Esophagus squamous epithelium (tissue), 5 donors: ENCODE data around the gene CD70. TPM values are rescaled to one million over a fixed set of nuclear protein-coding genes. Genes with fewer than 3 reads are reported as not detected.
"Not testable (repeated sequence)": the region's sequence is repeated elsewhere in the genome, so short reads cannot be mapped to it uniquely, and the experiment has no call there.

ENCODE experiments used
- DNase-seq: peaks from one replicate; lab custom pipeline; 2025; lab: John Stamatoyannopoulos, UW
- H3K27ac ChIP-seq, 4 donors: fragments of 200-600 bp; sonication (generic); one replicate each; pipeline ENCODE4 v1.5.1; 2016 to 2019; ENCODE audit warnings: mild to moderate bottlenecking in 1 of 4
- H3K27me3 ChIP-seq, 4 donors: fragments of 200-600 bp; sonication (generic); 1 replicate in 3 of 4; 2 replicates in 1 of 4; pipeline versions ENCODE4 v1.5.1 to v1.6.0; 2017 to 2021; ENCODE audit warnings: antibody characterized with exemption in 1 of 4
- H3K36me3 ChIP-seq, 3 donors: fragments of 200-600 bp; sonication (generic); one replicate each; pipeline ENCODE4 v1.5.1; 2016 to 2019
- H3K4me1 ChIP-seq, 3 donors: fragments of 200-600 bp; sonication (generic); one replicate each; pipeline ENCODE4 v1.5.1; 2017 to 2019
- H3K4me3 ChIP-seq, 4 donors: fragments of 200-600 bp; sonication (generic); 1 replicate in 3 of 4; 2 replicates in 1 of 4; pipeline ENCODE4 v1.5.1; 2016 to 2019; ENCODE audit warnings: mild to moderate bottlenecking in 2 of 4, moderate library complexity in 1 of 4
- H3K9me3 ChIP-seq, 3 donors: fragments of 200-600 bp; sonication (generic); one replicate each; pipeline ENCODE4 v1.5.1; 2016 to 2019
- POLR2A ChIP-seq, 4 donors: fragments of 450-650 bp; IDR thresholded peaks; one replicate each; pipeline ENCODE4 v1.6.1; 2017; ENCODE audit warnings: antibody characterized with exemption in 4 of 4, mild to moderate bottlenecking in 4 of 4, moderate library complexity in 3 of 4
- whole genome bisulfite sequencing, 2 donors: methylation state at CpG; one replicate each; pipeline ENCODE4 v1.1.5; 2018; 5-methylcytosine and 5-hydroxymethylcytosine counted together
- intact Hi-C: fragments of 100-400 bp; cut with DNase I; formaldehyde crosslinking; loops from one replicate; pipeline ENCODE4 v1.15.0; 2022
- total RNA-seq, 4 donors: library from RNA; depleted of rRNA; stranded (reverse); fragments of >200 nt; gene quantifications; one replicate each; pipeline ENCODE4 v1.1.0, GENCODE V29; 2016
- TF ChIP-seq, protein P1 (sequence below), 6 experiments: fragments of 450-650 bp in 4 of 6; fragments of 200-600 bp in 2 of 6; sonication (generic) in 2 of 6; IDR thresholded peaks; one replicate each; pipeline ENCODE4 v1.5.1; 2016 to 2019; ENCODE audit warnings: antibody characterized with exemption in 6 of 6, mild to moderate bottlenecking in 4 of 6, moderate library complexity in 4 of 6
- donor health status: DM: yes; HTN: yes; CAD: no.

The CD70 gene
- total RNA-seq, 4 donors from 2014 or later: 4.0 TPM; not detected in 3

DNA sequence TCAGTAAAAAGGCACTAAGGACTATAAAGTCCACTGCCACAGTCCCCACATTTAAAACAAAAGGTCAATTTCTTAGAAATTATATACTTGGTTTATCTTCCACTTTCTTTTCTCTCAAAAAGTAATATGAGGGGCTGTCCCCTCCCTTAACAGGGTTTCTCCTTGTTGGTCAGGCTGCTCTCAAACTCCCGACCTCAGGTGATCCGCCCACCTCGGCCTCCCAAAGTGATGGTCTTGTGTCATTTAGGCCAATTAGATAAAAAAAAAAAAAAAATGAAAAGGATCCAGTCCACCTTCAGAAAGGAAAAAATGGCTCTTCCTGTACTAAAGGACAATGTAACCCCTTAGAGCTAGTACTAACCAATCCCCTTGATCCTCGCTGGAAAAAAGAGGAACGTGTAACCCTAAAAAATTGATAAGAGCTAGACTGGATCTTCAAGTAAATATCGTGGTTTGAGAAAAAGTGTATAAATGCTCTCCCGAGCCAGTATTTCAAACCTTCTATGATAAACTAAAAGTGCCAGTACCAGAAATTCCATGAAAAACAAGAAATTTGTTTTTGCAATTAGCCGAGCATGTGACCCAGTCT is 9.0 kb upstream of the CD70 start:
- Histone ChIP-seq H3K4me1 (peaks cover 0 to 8% (median 0%) of the 10 kb centered on the region in 3 donors), H3K9me3 (no peaks in the 10 kb centered on the region), H3K27me3 (peaks cover 0 to 11% (median 0%) of the 10 kb centered on the region in 4 donors), H3K27ac (no peak overlapping the region), H3K36me3 (no peaks in the 10 kb centered on the region), H3K4me3 (no peak overlapping the region)
- no peak for TF ChIP-seq POLR2A (IDR thresholded peaks at IDR 0.05)
- TF ChIP-seq, protein P1, sequence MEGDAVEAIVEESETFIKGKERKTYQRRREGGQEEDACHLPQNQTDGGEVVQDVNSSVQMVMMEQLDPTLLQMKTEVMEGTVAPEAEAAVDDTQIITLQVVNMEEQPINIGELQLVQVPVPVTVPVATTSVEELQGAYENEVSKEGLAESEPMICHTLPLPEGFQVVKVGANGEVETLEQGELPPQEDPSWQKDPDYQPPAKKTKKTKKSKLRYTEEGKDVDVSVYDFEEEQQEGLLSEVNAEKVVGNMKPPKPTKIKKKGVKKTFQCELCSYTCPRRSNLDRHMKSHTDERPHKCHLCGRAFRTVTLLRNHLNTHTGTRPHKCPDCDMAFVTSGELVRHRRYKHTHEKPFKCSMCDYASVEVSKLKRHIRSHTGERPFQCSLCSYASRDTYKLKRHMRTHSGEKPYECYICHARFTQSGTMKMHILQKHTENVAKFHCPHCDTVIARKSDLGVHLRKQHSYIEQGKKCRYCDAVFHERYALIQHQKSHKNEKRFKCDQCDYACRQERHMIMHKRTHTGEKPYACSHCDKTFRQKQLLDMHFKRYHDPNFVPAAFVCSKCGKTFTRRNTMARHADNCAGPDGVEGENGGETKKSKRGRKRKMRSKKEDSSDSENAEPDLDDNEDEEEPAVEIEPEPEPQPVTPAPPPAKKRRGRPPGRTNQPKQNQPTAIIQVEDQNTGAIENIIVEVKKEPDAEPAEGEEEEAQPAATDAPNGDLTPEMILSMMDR (IDR thresholded peaks at IDR 0.05): no peak
- intact Hi-C loops: no loop called here
- DNase-seq: no peak
- 76 to 85% methylated on average over 8 of the region's 8 CpGs for WGBS, 2 donors

DNA sequence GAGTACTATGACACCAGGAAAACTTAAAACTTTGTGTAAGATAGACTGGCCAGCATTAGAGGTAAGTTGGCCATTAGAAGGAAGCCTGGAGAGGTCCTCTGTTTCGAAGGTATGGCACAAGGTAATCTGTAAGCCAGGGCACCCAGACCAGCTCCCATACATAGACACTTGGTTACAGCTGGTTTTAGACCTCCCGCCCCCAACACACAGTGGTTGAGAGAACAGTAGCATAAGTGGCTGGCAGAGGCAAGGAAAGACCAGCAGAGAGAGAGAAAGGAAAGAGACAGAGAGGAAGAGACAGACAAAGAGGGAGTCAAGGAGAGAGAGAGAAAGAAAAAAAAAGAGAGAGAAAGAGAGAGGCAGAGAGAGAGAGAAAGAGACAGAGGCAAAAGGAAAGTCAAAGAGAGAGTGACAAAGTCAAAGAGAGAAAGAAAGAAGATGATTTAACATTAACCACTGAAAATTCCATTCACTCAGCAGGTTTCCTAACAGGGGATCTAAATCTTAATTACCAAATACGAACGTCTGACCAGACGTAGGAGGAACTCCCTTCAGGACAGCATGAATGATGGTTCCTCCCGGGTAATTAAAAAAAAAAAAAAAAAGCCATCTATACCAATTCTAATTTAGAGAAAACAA is 7.4 kb upstream of the CD70 start:
- H3K4me1 ChIP-seq, H3K36me3 ChIP-seq: not testable (repeated sequence)

DNA sequence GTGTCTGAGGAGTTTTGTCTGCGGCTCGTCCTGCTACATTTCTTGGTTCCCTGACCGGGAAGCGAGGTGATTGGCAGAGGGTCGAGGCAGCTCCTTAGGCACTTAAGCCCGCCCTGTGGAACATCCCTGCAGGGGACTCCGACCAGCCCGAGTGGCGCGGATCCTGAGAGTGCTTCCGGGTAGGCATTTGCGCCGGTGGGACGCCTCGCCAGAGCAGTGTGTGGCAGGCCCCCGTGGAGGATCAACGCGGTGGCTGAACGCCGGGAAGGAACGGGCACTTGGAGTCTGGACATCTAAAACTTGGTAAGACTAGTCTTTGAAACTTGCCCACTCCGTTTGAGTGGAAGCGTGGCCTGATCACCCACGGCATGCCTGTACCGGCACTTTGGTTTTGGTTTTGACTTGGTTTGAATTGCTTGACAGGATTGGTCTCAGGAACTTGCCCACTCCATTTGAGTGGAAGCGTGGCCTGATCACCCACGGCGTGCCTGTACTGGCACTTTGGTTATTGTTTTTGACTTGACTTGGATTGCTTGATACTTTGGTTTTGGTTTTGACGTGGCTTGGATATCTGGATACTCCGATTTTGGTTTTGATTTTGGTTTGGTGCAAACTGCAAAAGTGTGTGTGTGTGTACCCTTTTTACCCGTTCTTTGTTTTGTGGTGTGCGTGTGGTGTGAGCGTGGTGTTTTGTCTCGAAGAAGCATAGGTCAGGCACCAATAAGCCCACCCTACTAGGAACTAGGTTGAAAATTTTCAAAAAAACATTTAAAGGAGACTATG is 6.7 kb upstream of the CD70 start:
- H3K4me3 ChIP-seq, DNase-seq, H3K36me3 ChIP-seq, H3K4me1 ChIP-seq, H3K9me3 ChIP-seq, H3K27ac ChIP-seq, intact Hi-C loops: not testable (repeated sequence)
- peaks cover 0 to 30% (median 0%) of the 10 kb centered on the region in 4 donors for H3K27me3 ChIP-seq
- WGBS, 2 donors: 87% methylated on average over 12 to 31 of the region's 34 CpGs

More for the DNA sequence above, 7.4 kb upstream of the CD70 start:
- WGBS, 2 donors: 38 to 51% methylated on average over 6 of the region's 6 CpGs
- H3K9me3 ChIP-seq, DNase-seq, intact Hi-C loops, H3K4me3 ChIP-seq, H3K27ac ChIP-seq: not testable (repeated sequence)
- H3K27me3 ChIP-seq: peaks cover 0 to 24% (median 0%) of the 10 kb centered on the region in 4 donors

DNA sequence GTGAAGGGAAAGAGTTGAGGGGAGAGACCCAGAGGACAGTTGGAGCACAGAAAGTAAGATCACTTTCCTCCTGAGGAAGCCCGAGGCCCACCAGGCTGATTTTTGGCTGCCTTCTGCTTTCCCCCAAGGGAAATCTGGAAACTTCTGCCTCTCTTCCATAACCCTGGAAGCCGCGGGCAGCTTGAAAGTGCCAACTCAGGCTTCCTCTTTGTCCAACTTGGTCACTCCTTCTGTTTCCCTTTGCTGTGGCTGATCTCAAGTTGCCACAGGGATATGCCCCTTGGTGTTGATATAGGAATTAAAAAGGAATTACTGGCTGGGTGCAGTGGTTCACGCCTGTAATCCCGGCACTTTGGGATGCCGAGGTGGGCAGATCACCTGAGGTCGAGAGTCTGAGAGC is 5.7 kb upstream of the CD70 start:
- H3K4me3 ChIP-seq: no peak overlapping the region
- no peaks in the 10 kb centered on the region for H3K9me3 ChIP-seq
- H3K27me3 ChIP-seq: peaks cover 0 to 41% (median 3%) of the 10 kb centered on the region in 4 donors
- no peak overlapping the region for H3K27ac ChIP-seq
- H3K4me1 ChIP-seq: no peaks in the 10 kb centered on the region
- no peaks in the 10 kb centered on the region for H3K36me3 ChIP-seq
- WGBS, 2 donors: 70 to 89% methylated on average over 5 to 7 of the region's 7 CpGs
- TF ChIP-seq, protein P1 (IDR thresholded peaks at IDR 0.05): no peak
- TF ChIP-seq POLR2A (IDR thresholded peaks at IDR 0.05): no peak
- no peak for DNase-seq
- intact Hi-C loops: no loop called here

DNA sequence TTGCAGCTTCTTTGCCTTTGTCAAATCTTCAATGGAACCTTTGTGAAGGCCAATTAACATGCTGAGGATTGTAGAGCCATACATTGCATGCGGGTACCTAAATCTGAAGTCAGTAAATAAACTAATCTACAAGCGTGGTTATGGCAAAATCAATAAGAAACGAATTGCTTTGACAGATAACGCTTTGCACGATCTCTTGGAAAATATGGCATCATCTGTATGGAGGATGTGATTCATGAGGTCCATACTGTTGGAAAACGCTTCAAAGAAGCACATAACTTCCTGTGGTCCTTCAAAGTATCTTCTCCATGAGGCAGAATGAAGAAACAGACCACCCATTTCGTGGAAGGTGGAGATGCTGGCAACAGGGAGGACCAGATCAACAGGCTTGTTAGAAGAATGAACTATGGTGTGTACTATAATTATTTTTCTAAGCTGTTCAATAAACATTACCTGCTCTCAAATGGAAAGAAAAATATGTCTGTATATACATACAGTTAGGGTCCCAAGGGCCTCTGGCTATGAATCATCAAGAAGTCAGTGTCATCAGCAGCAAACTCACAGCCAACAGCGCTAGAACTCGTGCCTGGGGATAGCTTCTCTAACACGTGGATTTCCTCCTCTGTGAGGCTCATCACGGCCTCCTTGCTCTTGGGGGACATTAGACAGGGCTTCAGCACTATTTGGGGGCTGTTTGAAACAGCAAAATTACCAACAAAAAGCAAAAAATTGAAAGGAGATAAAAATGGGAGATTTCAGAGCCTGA is 2.9 kb upstream of the CD70 start:
- no peaks in the 10 kb centered on the region for H3K36me3 ChIP-seq
- TF ChIP-seq, protein P1 (IDR thresholded peaks at IDR 0.05): no peak
- no peak for TF ChIP-seq POLR2A (IDR thresholded peaks at IDR 0.05)
- WGBS, 2 donors: 52 to 55% methylated on average over 11 of the region's 11 CpGs
- intact Hi-C loops: no loop called here
- peaks cover 7 to 68% (median 19%) of the 10 kb centered on the region in 4 donors for H3K27me3 ChIP-seq
- H3K9me3 ChIP-seq: no peaks in the 10 kb centered on the region
- peaks cover 11 to 25% (median 12%) of the 10 kb centered on the region in 3 donors for H3K4me1 ChIP-seq
- no peak for DNase-seq
- H3K27ac ChIP-seq: no peak overlapping the region
- no peak overlapping the region for H3K4me3 ChIP-seq
